Endothelial cell of umbilical vein (primary cell): Measurements from ENCODE around the gene GOLGA1. TPM values are rescaled to one million over a fixed set of nuclear protein-coding genes. Genes with fewer than 3 reads are reported as not detected.

ENCODE experiments used
- BruUV-seq: library from RNA; stranded (reverse); fragments of 400-500 nt; replicated peaks from 2 replicates; lab custom pipeline; 2021; lab: Mats Ljungman, UMichigan
- CTCF ChIA-PET: fragments of 300-600, 350-600 bp; sonication (Branson Sonifier 250); formaldehyde crosslinking; loops from one replicate; lab custom pipeline; 2021; ENCODE audit warnings: antibody characterized with exemption, inconsistent platforms; lab: Charles Lee
- POLR2A ChIA-PET: fragments of 300-600, 350-600 bp; sonication (Branson Sonifier 250); formaldehyde crosslinking; loops from one replicate; lab custom pipeline; 2021; ENCODE audit warnings: antibody characterized with exemption, inconsistent platforms; lab: Charles Lee
- DNase-seq: peaks from one replicate; pipeline ENCODE4 v3.0.0-alpha.2; 2011; ENCODE audit warnings: low read depth, low spot score
- FAIRE-seq: peaks from 2 replicates; lab custom pipeline; 2011; peaks lifted over from hg19 to GRCh38; lab: Jason Lieb, UNC
- H2AFZ ChIP-seq: 2 replicates; pipeline ENCODE4 v1.6.0; 2012; ENCODE audit warnings: low read depth, low read length, control low read depth, inconsistent platforms
- H3K27ac ChIP-seq: 2 replicates; pipeline ENCODE4 v1.5.1; 2011; ENCODE audit warnings: low read depth, mild to moderate bottlenecking, control low read depth, low read length, moderate library complexity; ENCODE audit not compliant: insufficient read depth
- H3K27me3 ChIP-seq, 2 experiments: 2 replicates each; pipeline versions ENCODE4 v1.6.0 to v1.6.1; 2011; ENCODE audit warnings: low read length in 2 of 2, mixed read lengths in 1 of 2; ENCODE audit not compliant: control insufficient read depth in 2 of 2, insufficient read depth in 2 of 2
- H3K36me3 ChIP-seq, 2 experiments: 2 replicates in 1 of 2; 3 replicates in 1 of 2; pipeline ENCODE4 v1.5.1; 2011; ENCODE audit warnings: low read length in 2 of 2, mild to moderate bottlenecking in 1 of 2, moderate library complexity in 1 of 2; ENCODE audit not compliant: control insufficient read depth in 2 of 2, insufficient read depth in 2 of 2; ENCODE audit errors: extremely low read depth in 1 of 2
- H3K4me1 ChIP-seq: 3 replicates; pipeline ENCODE4 v1.5.1; 2011; ENCODE audit warnings: mild to moderate bottlenecking, low read length; ENCODE audit not compliant: control insufficient read depth, insufficient read depth; ENCODE audit errors: extremely low read depth
- H3K4me2 ChIP-seq: 2 replicates; pipeline ENCODE4 v1.6.1; 2011; ENCODE audit warnings: low read length, control low read depth, mixed read lengths; ENCODE audit not compliant: insufficient read depth
- H3K4me3 ChIP-seq, 3 experiments: fragments of 200-600 bp in 1 of 3; sonication (generic), shearing (Covaris generic) in 1 of 3; replicated peaks in 1 of 3; 2 replicates each; pipeline ENCODE4 v1.5.1; 2011 to 2016; ENCODE audit warnings: control low read depth in 3 of 3, low read length in 3 of 3, mild to moderate bottlenecking in 2 of 3, inconsistent platforms in 1 of 3, low read depth in 1 of 3, moderate library complexity in 1 of 3; ENCODE audit not compliant: insufficient read depth in 1 of 3
- H3K79me2 ChIP-seq: 2 replicates; pipeline ENCODE4 v1.6.0; 2012; ENCODE audit warnings: low read length, inconsistent platforms; ENCODE audit not compliant: control insufficient read depth, insufficient read depth
- H3K9ac ChIP-seq: replicated peaks from 2 replicates; pipeline ENCODE3; 2011; ENCODE audit warnings: low read length, control low read depth; ENCODE audit not compliant: insufficient read depth; ENCODE audit errors: extremely low read depth
- H3K9me1 ChIP-seq: replicated peaks from 3 replicates; pipeline ENCODE4 v1.6.0; 2011; ENCODE audit warnings: mild to moderate bottlenecking, low read length; ENCODE audit not compliant: control insufficient read depth, insufficient read depth; ENCODE audit errors: extremely low read depth
- H3K9me3 ChIP-seq: replicated peaks from 2 replicates; pipeline ENCODE4 v1.5.1; 2012; ENCODE audit warnings: low read length, inconsistent platforms; ENCODE audit not compliant: control insufficient read depth, insufficient read depth
- H4K20me1 ChIP-seq: replicated peaks from 2 replicates; pipeline ENCODE3; 2011; ENCODE audit warnings: mild to moderate bottlenecking, low read length; ENCODE audit not compliant: control insufficient read depth, insufficient read depth; ENCODE audit errors: extremely low read depth
- EZH2 ChIP-seq: IDR thresholded peaks from 2 replicates; pipeline ENCODE4 v1.6.1; 2012; ENCODE audit warnings: borderline replicate concordance, low read depth, mild to moderate bottlenecking, moderate library complexity, low read length, inconsistent platforms; ENCODE audit not compliant: severe bottlenecking
- FOS ChIP-seq: IDR thresholded peaks from 2 replicates; pipeline ENCODE4 v1.6.1; 2011; ENCODE audit warnings: mild to moderate bottlenecking, low read length, moderate library complexity, borderline replicate concordance; ENCODE audit not compliant: insufficient read depth
- GATA2 ChIP-seq: IDR thresholded peaks from 2 replicates; pipeline ENCODE4 v1.7.0; 2011; ENCODE audit warnings: low read depth, mild to moderate bottlenecking, moderate library complexity, mixed read lengths, low read length; ENCODE audit not compliant: insufficient read length, insufficient read depth
- JUN ChIP-seq: IDR thresholded peaks from 2 replicates; pipeline ENCODE4 v1.6.1; 2011; ENCODE audit warnings: borderline replicate concordance, low read depth; ENCODE audit not compliant: insufficient read length, insufficient read depth
- MYC ChIP-seq: IDR thresholded peaks from one replicate; pipeline ENCODE4 v1.6.1; 2011; ENCODE audit warnings: mild to moderate bottlenecking, low read depth, low read length
- POLR2A ChIP-seq: IDR thresholded peaks from 2 replicates; pipeline ENCODE4 v1.6.1; 2012; ENCODE audit warnings: low read depth, mild to moderate bottlenecking, control low read depth, low read length
- POLR2AphosphoS5 ChIP-seq: IDR thresholded peaks from 2 replicates; pipeline ENCODE4 v1.6.1; 2012; ENCODE audit warnings: low read depth, mild to moderate bottlenecking, control low read depth, low read length, moderate library complexity; ENCODE audit not compliant: insufficient read depth
- dilution Hi-C: fragments of 300-500 bp; cut with MboI; formaldehyde crosslinking; loops from one replicate; pipeline ENCODE4 v1.15.0; 2019; ENCODE audit warnings: low sequenced_read_pairs; ENCODE audit not compliant: extremely low pct_ligation_motif_present
- intact Hi-C: fragments of 100-400 bp; cut with micrococcal nuclease; formaldehyde crosslinking; loops from one replicate; pipeline ENCODE4 v1.10.0; 2022
- polyA plus RNA-seq, 4 experiments: library from polyadenylated mRNA; depleted of rRNA in 3 of 4; stranded (reverse) in 3 of 4; unstranded in 1 of 4; fragments of >200 nt; gene quantifications; 2 replicates each; pipeline versions ENCODE4 v1.2.1 to v1.2.3, GENCODE V29; 2011 to 2012; ENCODE audit warnings: missing spikeins in 1 of 4
- total RNA-seq: library from RNA; stranded (reverse); gene quantifications from 2 replicates; pipeline ENCODE4 v1.2.3, GENCODE V29; 2021
- TF ChIP-seq, protein P1 (sequence below): IDR thresholded peaks from 2 replicates; pipeline ENCODE4 v1.6.1; 2011; ENCODE audit not compliant: insufficient read depth, insufficient read length
- TF ChIP-seq, protein P2 (sequence below), 2 donors: IDR thresholded peaks; 1 replicate in 1 of 2; 2 replicates in 1 of 2; pipeline ENCODE4 v1.5.1; 2011; ENCODE audit warnings: low read length in 2 of 2, mild to moderate bottlenecking in 2 of 2, moderate library complexity in 2 of 2, control low read depth in 1 of 2, inconsistent platforms in 1 of 2, low read depth in 1 of 2; ENCODE audit not compliant: insufficient read depth in 1 of 2; ENCODE audit errors: extremely low read depth in 1 of 2

The GOLGA1 gene
- total and polyA plus RNA-seq, 2 donors (not counting 3 experiments of a cell fraction or from before 2014, with no cell fraction given): 13.1 to 19.9 TPM

DNA sequence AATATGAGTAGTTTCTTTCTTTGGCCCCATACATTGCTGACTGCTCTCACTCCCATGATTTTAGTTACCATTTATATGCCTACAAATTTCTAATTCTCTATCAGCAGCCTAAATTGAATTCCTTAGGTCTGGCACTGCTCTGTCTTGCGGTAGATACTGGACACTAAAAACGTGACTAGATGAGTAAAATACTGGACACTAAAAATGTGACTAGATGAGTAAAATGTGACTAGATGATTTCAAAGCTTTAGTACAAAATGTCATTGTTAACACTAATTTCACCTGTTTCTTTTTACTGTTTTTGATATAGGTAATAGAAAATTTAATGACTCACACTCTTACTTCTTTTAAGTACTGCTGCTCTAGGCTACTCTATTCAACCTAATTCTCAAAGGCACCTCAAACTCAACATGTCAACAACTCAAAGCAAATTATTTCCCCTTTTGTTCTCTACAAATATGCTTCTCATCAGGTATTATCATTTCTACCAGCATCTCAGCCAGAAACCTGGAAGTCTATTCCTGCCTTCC is 31.4 kb upstream of the GOLGA1 start:
- no TSS peak for BruUV-seq
- Histone ChIP-seq H3K4me3 (no peak overlapping the region), H3K27me3 (no peaks in the 10 kb centered on the region), H3K9ac (no peak overlapping the region), H3K9me3 (no peaks in the 10 kb centered on the region), H2AFZ (no peak overlapping the region), H3K27ac (no peak overlapping the region), H4K20me1 (no peaks in the 10 kb centered on the region), H3K4me2 (no peak overlapping the region), H3K4me1 (peaks cover 2% of the 10 kb centered on the region), H3K9me1 (no peaks in the 10 kb centered on the region), H3K79me2 (no peaks in the 10 kb centered on the region), H3K36me3 (no peaks in the 10 kb centered on the region)
- DNase-seq: no peak
- CTCF ChIA-PET: no interaction called here
- intact Hi-C loops (no loop called here), dilution Hi-C loops (no loop called here)
- TF ChIP-seq, protein P1, sequence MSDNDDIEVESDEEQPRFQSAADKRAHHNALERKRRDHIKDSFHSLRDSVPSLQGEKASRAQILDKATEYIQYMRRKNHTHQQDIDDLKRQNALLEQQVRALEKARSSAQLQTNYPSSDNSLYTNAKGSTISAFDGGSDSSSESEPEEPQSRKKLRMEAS: no peak
- TF ChIP-seq GATA2 (no peak), FOS (no peak), EZH2 (no peak), JUN (no peak)
- no peak for FAIRE-seq
- POLR2A ChIA-PET: no interaction called here

DNA sequence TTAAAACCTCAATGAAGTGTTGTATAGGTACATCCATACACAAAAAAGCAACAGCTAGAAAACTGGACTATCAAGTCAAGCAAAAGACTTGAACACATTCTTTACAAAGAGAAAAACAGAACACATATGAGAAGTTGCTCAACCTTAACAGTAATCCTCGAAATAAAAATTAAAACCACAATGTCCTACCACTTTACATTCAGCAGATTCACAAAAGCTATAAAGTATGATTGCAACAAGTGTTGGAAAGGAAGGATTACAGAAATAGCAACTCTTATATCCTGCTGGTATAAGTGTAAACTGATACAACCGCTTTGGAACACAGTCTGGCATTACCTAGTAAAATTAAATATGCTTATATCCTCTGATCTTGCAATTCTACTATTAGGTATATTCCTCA is 28.5 kb upstream of the GOLGA1 start:
- Histone ChIP-seq H3K4me1 (no peaks in the 10 kb centered on the region), H3K27me3 (no peaks in the 10 kb centered on the region), H3K4me3 (no peak overlapping the region), H3K9me3 (no peaks in the 10 kb centered on the region), H3K27ac (no peak overlapping the region), H3K36me3 (no peaks in the 10 kb centered on the region), H3K9ac (no peak overlapping the region), H2AFZ (no peak overlapping the region), H3K9me1 (no peaks in the 10 kb centered on the region), H3K79me2 (no peaks in the 10 kb centered on the region), H3K4me2 (no peak overlapping the region), H4K20me1 (no peaks in the 10 kb centered on the region)
- FAIRE-seq: no peak
- no TSS peak for BruUV-seq
- CTCF ChIA-PET: interaction anchor here (0.8 to 1.2 kb wide), 2 partner anchors 12 to 21 kb away, joined by 3 to 4 read pairs; no protein-coding TSS in a partner anchor
- dilution Hi-C loops (no loop called here), intact Hi-C loops (no loop called here)
- DNase-seq: no peak
- POLR2A ChIA-PET: no interaction called here
- TF ChIP-seq, protein P1: no peak
- TF ChIP-seq JUN (no peak), FOS (no peak), EZH2 (no peak), POLR2A (no peak), MYC (no peak), POLR2AphosphoS5 (no peak)
- TF ChIP-seq, protein P2, sequence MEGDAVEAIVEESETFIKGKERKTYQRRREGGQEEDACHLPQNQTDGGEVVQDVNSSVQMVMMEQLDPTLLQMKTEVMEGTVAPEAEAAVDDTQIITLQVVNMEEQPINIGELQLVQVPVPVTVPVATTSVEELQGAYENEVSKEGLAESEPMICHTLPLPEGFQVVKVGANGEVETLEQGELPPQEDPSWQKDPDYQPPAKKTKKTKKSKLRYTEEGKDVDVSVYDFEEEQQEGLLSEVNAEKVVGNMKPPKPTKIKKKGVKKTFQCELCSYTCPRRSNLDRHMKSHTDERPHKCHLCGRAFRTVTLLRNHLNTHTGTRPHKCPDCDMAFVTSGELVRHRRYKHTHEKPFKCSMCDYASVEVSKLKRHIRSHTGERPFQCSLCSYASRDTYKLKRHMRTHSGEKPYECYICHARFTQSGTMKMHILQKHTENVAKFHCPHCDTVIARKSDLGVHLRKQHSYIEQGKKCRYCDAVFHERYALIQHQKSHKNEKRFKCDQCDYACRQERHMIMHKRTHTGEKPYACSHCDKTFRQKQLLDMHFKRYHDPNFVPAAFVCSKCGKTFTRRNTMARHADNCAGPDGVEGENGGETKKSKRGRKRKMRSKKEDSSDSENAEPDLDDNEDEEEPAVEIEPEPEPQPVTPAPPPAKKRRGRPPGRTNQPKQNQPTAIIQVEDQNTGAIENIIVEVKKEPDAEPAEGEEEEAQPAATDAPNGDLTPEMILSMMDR (IDR thresholded peaks at IDR 0.05; ENCODE audit: extremely low read depth in 1 of 2, insufficient read depth in 1 of 2, low read depth in 1 of 2, low read length in 2 of 2): no peak
